GM19328 (cell line): Measurements from ENCODE around the gene PPP1R1A.

Source experiments
- ATAC-seq: cut with Tn5 transposase; IDR thresholded peaks from one replicate; pipeline ENCODE4 v1.9.1; 2021; ENCODE audit warnings: mild to moderate bottlenecking, moderate library complexity; ENCODE audit not compliant: unreplicated experiment

PPP1R1A gene

GRCh38 chr12:54603872-54604271, 15.4 kb upstream of the PPP1R1A start:
- no peak for ATAC-seq

- peak; percentile 89 for ATAC-seq
Observed at GRCh38 chr12:54603173-54603814, 14.8 kb upstream of the PPP1R1A start.

- no peak for ATAC-seq
Observed at GRCh38 chr12:54602661-54603060, 14.2 kb upstream of the PPP1R1A start.

- no peak for ATAC-seq
Observed at GRCh38 chr12:54601841-54602240, 13.4 kb upstream of the PPP1R1A start.

- ATAC-seq: no peak
Observed at GRCh38 chr12:54598970-54599369, 10.5 kb upstream of the PPP1R1A start.

GRCh38 chr12:54596526-54596946, 8.1 kb upstream of the PPP1R1A start:
- ATAC-seq: no peak

- ATAC-seq: no peak
Observed at GRCh38 chr12:54595471-54595870, 7.0 kb upstream of the PPP1R1A start.

GRCh38 chr12:54593725-54594124, 5.3 kb upstream of the PPP1R1A start:
- no peak for ATAC-seq

GRCh38 chr12:54593135-54593534, 4.7 kb upstream of the PPP1R1A start:
- ATAC-seq: no peak

- ATAC-seq: no peak
Observed at GRCh38 chr12:54592316-54592715, 3.9 kb upstream of the PPP1R1A start.

- ATAC-seq: no peak
Observed at GRCh38 chr12:54590978-54591591, 2.6 kb upstream of the PPP1R1A start.

- no peak for ATAC-seq
Observed at GRCh38 chr12:54589964-54590363, 1.5 kb upstream of the PPP1R1A start.

- ATAC-seq: no peak
Observed at GRCh38 chr12:54588890-54589267, 420 bp upstream of the PPP1R1A start.

- no peak for ATAC-seq
Observed at GRCh38 chr12:54587315-54587873, 1.1 kb downstream of the PPP1R1A start.

GRCh38 chr12:54586620-54587019, 1.8 kb downstream of the PPP1R1A start:
- no peak for ATAC-seq

- no peak for ATAC-seq
Observed at GRCh38 chr12:54585243-54585642, 3.2 kb downstream of the PPP1R1A start.

GRCh38 chr12:54584128-54584527, 4.3 kb downstream of the PPP1R1A start:
- no peak for ATAC-seq

- ATAC-seq: no peak
Observed at GRCh38 chr12:54583726-54584125, 4.7 kb downstream of the PPP1R1A start.

GRCh38 chr12:54581412-54581811, 7.0 kb downstream of the PPP1R1A start:
- ATAC-seq: no peak

- peak; percentile 91 for ATAC-seq
Observed at GRCh38 chr12:54579696-54580333, 8.6 kb downstream of the PPP1R1A start.

GRCh38 chr12:54579258-54579657, 9.2 kb downstream of the PPP1R1A start:
- peak; percentile 11 for ATAC-seq

- ATAC-seq: no peak
Observed at GRCh38 chr12:54578778-54579177, 9.7 kb downstream of the PPP1R1A start.
